NCI-H82 treated with DMSO at 0.1 percent for 48 hours (cell line): ENCODE measurements around the gene TMPRSS6.

Source experiments
- DNase-seq: peaks from one replicate; lab custom pipeline; 2025; ENCODE audit not compliant: unreplicated experiment; lab: John Stamatoyannopoulos, UW

TMPRSS6 gene

DNA sequence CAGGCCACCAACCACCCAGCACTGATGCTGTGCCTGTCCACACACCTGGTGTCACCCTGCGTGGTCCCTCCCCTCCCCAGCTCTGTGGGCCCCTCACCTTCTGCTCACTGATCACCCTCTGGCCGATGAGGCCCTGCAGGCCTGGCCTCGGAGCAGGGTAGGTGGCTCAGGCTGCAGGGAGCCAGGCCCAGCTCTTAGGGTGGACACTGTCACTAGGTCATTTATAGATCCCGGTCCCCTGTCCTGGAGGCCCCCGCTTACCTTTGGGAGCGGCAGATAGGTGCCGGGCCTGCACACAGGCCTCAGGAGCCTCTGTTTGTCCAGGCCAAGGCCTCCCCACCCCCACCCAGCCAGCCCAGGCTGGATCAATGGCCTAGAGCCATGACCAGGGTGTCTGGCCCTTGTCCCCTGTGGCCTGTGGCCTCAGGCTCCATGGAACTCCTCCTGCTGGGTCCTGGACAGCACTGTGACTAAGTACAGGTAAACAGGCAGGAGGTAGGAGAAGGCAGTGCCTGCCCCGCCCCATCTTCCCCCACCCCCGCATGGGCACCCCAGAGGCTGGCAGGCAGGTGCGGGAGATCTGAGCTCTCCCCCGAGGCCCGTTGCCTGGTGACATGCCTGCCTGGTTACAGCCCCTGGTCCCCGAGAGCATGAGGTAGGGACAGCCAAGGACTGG, at the start of gene TMPRSS6:
Gene TMPRSS6 (minus strand): TSS at position 472 of the 676 bp plus-strand sequence. CDS start 6,296 bp downstream, outside the sequence.
- DNase-seq = no peak

DNA sequence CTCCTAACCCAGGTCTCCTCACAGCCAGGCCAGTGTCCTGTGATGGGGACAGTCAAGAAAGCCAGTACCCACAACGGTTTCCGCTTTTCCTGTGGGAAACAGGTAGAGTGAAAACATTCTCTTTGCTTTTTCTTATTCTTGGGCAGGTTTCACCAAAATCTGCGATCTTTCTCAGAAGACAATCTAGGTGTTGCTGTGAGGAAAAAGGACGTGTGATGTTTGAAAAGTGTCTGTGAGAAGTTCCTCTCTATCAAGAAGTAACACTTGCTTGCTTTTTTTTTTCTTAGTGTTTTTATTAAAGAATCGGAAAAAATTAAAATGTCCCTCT, 49.4 kb upstream of the TMPRSS6 start:
- no peak for DNase-seq

DNA sequence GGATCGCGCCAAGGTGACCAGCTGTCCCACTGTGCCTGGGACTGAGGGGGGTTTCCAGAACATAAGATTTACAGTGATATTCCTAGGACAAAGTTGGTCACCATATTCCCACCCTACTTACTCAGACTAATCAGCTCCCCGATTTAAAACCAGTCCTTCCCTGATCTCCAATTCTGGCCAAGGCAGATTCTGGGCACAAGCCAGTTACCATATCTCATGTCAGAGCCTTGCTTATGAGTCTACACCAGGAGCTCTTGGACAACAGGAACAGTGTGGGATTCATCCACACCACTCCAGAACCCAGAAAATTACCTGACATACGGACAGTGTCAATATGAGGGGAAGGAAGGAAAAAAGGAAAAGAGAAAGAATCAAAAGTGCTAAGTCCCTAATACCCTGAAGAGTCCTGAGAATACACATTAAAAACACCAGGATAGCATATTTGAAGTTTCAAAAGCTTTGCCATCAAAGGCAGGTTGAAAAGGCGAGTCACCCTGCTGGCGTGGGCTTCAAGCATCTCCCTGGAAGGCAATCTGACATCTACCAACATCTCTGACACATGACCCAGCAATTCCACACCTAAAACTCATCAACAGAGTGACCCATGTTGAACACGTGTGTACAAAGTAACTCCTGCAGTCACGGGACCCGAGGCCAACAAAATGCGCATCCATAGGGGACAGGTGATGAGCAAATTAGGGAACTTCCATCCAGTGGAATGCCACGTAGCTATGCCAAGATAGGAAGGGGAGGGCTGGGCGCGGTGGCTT, 48.2 kb upstream of the TMPRSS6 start:
- no peak for DNase-seq

DNA sequence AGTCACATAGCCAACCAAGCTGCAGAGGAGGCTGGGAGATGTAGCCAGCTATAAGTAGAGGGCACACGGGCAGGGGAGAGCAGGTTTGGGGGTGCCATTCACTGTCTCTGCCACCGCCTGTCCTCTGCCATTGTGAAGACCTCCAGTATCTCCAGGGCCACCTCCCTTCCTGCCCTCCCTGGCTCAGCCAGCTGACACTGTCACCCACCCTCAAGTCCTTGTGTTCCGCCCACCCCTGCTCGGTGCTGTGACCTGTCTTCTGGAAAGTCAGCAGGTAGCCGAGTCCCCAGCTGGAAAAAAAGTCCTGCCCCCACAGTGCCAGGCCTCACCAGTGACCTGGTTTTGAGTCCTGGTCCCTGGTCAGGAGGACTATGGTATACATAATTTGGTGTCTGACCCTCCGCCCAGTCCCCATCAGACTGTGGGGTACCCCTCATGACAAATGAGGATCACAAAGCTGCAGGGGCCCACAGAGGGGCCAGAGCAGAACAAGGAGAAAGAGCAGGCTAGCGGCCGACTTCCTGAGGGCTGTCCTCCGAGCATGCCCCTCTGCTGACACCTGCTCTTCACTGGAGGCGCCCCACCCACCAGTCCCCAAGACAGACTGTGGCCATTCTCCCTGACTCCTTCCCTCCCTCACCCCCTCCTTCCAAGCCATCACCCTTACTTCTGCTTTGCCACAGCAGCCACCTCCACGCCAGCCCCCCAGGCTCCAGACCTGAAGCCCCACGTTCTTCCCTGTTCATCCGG, 47.3 kb upstream of the TMPRSS6 start:
- DNase-seq = no peak

DNA sequence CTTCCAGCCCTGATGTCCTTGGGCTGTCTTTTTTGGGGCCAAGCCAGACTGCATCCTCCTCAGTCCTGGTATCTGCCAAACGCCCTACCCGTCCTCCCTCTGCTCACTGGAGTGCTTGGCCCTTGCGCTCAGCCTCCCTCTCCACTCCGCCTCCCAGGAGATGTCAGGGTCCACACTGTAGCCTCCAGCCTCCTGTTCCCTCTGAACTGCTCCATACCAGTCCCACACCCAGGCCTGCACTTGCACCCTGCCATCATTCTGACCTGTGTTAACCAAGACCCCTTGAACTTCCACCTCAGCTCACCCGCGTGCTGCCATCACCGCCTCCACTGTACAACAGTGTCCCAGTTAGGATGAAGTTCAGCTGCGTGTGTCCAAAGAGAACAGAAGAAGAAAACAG, 46.5 kb upstream of the TMPRSS6 start:
- no peak for DNase-seq

DNA sequence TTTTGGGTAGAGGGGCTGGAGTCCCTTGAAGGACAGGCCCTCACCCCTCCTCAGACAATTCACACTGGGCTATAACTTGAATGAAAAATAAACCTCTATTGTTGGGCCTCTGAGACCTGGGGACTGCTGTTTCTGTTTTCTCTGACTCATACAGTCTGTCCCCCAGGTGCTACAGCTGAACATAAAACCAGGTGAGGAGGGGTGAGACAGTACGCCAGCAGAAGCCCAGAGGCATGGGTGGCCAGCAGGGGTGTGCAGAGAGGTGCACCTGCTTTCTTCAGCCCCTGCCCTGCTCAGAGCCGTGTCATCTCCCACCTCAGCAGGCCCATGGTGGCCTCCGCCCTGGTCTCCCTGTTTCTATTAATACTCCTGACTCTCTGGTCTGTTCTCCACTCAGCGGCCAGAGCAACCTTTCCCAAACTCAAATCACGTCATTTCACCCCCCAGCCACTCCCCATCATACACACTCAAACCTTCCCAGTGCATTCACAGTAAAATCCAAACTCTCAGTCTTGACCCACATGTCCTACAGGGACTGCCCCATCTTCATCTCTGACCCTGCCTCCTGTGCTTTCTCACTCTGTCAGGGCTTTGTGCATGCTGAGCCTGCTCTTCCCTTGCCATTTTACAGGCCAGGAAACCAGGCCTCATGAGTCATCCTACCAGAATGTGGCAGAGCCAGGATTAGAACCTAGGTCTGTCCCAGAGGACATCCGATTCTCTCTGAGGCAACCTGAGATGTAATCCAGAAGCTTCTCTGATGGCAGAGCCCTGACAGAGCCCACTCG, 45.6 kb upstream of the TMPRSS6 start:
- DNase-seq = no peak

DNA sequence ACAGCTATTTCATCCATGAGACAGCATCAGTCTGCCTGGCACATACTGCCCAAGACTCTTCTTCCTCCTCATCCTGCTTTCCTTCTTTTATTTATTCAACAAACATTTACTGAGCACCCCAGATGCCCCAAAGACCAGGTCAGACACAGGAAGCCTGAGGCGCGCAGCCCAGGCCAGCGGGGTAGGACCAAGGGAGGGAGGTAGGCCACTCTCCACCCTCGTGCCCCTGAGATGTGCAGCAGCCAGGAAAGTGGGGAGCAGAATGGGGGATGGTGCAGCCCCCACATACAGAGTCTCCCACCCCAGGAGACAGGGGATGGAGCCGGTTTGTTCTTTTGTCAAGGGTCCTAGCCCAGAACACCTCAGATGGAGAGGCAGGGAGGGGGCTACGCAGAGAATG, 44.4 kb upstream of the TMPRSS6 start:
- DNase-seq = no peak

DNA sequence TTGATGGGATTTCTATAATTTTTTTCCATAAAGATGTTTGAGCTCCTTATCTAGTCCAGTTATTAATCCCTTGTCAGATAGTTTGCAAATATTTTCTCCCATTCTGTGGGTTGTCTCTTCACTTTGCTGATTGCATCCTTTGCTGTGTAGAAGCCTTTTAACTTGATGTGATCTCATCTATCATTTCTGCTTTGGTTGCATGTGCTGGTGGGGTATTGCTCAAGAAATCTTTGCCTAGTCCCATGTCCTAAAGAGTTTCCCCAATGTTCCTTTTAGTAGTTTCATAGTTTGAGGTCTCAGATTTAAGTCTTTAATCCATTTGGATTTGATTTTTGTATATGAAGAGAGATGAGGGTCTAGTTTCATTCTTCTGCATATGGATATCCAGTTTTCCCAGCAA, 41.9 kb upstream of the TMPRSS6 start:
- DNase-seq = no peak

DNA sequence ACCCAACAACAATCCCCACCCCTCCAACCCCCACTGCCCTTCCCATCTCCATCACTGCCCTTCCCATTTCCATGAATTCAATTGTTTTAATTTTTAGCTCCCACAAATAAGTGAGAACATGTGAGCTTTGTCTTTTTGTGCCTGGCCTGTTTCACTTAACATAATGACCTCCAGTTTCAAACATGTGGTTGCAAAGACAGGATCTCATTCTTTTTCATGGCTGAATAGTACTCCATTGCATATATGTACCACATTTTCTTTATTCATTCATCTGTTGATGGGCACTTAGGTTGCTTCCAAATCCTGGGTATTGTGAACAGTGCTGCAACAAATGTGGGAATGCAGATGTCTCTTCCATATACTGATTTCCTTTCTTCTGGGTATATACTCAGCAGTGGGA, 41.2 kb upstream of the TMPRSS6 start:
- no peak for DNase-seq

DNA sequence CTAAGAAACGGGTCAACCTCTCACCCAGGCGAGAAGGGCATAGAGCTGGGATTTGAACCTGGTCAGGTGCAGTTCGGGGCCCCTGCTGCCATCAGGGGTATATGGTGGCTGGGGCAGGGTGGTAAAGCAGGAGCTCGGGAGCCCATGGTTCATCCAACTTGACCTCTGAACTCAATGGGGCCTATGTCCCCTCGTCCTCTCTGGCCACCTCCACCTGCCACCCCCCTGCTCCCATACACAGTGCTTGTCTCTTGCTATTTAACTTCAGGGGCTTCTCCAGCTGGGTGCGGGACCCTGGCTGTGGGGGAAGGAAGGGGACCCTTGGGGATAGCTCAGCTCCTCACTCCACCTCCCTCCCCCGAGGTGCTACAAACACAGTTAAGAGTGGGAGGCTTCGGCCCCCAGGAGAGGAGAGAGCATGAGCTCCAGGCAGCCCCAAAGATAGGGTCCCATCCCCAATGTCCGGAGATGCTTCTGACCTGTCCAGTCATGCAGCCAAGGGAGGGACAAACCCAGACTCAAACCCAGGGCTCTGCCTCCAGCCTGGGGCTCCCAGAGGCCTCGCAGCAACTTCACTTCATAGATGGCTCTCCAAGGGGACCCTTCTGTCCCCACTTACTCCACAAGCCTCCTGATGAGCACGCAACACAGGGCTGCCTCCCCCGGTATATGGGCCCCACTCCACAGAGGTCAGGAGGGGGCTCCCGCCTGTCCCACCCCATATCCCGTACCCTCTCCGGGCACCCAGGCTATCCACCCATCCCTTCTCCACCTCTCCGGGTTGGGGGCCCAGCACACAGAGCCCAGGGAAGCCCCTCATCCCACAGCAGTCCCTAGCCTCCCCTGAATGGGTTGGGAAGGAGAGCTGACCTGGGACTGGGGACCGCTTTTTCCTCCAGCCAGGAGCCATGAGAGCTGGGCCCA, 39.5 kb upstream of the TMPRSS6 start:
- no peak for DNase-seq

DNA sequence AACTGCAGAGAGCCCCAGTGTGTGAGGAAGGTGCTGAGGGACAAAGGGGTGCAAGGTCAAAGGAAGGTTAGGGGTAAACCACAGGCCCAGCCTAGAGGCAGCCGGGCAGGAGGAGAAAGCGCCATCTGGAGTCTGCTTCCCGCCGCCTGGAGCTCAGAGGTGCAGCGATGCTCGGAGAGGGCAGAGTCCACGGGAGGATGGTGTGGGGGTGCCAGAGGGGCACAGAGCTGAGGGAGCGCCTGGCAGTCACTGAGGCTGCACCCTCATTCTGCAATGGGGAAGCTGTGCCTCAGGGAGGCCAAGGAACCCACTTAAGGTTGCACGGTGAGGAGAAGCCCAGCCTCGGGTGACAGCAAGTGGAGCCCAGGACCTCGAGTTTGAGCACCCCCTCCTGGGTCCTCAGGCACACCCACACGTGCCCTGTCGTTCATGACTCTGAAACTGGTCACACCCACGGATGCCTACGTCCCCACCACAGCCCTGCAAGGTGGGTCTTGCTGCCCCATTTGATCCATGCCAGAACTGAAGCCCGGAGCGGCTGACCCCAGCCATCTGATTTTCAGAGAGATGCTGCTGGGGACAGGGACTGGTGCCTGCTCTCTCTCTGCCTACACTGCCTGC, 38.6 kb upstream of the TMPRSS6 start:
- no peak for DNase-seq

DNA sequence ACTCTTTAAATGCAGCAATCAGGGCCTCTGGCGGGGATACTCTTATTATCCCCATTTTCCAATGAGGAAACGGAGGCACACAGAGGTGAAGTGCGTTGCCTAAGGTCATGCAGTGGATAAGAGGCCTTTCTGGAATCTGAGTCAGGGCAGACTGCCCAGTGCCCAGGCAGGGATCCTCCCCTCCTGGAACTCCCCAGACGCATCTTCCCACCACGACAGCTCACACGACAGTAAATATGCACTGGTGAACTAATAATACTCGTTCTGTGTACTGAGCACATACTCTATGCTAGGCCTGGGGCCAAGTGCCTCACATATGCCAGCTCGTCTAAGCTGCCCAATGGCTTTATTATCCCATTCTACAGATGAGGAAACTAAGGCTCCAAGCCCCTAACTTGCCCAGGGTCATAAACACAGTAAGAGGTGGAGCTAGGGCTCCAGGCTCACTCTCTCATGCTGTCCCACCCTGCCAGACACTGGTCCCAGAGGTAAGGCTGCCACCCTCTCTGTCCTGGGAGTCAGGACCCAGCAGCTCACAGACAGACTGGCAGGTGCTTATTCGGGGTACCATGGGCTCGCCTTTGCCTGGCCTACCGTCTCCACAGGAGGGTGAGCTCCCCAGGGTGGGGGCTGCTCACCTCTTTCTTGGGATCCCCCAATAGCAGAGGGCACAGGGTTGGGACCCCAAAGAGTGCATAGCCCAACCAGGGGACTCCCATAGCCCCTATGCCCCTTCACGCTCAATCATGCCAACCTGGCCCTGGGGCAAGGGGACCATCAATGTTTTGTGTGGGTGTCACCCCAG, 37.9 kb upstream of the TMPRSS6 start:
- DNase-seq = no peak

DNA sequence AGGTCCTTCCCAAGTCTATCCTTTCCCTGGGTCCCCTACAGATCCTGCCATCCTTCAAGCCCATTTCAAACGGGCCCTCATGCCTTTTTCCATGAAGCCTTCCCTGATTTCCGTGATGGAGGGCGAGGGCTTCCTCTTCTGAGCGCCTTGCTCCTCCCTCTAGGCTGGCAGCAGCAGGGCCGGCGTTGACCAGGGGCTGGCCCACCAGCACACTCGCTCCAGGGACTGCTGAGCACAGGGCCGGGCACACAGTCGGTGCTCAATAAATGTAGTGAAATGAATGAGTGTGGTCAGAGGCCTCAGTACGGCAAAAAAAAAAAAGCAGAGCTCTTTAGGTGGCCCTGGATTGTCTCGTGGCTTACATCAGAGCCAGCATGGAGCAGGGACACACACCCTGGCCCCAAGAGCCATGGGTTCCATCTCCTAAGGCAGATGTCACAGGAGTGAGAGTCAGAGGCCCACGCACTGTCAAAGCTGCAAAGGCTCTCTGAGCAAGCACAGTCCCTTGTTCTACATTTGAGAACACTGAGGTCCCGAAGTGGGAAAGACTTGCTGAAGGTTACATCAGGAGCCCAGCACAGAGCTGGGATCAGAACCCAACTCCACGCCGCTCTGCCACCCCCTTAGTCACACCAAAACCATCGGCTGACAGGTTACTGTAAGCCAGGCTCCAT, 37.1 kb upstream of the TMPRSS6 start:
- no peak for DNase-seq

DNA sequence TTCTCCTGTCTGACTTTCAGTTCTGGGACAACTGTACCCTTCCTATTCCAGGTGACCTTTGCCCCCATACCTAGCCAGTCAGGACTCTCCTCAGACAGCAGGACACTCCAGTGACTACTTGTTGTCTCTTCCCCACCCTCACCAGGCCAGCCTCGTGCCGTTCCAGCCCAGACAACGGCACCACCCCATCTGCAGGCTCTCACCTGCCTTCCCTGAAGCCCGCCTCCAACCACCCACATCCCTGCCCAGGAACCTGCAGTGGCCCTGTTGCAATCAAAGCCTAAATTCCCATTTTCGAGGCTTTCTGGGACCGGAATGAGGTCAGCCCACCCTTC, 36.5 kb upstream of the TMPRSS6 start:
- DNase-seq = no peak

DNA sequence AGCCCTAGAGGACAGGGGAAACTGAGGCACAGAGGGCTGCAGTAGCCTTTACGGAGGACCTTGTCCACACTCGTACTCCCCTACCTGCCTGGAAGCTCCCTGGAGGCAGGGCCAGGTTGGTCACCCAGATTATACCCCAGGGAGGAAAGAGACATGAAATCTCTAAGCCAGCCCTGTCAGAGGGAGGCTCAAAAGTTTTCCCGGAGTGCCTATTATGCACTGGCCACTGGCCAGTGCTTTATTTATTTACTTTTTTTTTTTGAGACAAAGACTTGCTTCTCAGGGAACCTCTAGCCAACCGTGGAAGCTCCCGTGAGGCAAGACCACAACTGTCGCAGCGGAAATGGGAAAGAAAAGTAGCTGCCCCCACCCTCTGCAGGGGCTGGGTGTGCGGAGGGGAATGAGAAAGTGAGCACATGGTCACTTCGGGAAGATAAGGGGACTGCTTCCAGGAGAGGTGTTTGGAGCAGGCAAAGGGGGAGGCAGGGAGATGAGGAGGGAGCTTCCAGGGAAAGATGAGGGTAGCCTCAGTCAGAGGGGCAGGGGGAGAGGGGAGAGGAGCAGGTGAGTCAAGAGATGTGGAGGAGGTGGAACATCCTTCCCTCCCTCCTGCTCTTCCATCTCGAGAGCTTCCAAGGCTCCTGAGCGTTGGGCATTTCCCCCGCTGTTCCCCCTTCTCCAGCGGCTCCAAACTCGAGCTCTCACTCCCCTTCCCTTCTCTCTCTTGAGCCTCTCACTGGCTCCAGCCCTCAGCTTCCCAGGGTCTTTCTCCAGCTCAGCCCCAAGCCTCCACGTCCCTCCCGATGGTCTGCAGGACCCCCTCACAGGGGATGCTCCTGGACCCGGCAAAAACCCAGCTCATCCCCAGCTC, 35.9 kb upstream of the TMPRSS6 start:
- DNase-seq = no peak

DNA sequence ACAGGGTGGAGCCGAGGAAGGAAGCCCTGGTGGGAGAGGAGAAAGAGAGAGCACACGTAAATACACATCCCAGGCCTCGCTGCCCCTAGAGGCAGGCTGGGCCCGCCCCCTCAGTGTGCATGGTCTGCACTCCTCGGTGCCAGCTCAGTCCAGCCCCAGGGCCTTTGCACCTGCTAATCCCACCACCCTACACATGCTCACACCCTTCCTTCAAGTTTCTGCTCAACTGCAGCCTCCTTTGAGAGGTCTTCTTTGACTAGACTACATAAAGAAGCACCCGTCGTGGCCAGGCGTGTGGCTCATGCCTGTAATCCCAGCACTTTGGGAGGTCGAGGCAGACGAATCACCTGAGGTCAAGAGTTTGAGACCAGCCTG, 34.7 kb upstream of the TMPRSS6 start:
- no peak for DNase-seq

DNA sequence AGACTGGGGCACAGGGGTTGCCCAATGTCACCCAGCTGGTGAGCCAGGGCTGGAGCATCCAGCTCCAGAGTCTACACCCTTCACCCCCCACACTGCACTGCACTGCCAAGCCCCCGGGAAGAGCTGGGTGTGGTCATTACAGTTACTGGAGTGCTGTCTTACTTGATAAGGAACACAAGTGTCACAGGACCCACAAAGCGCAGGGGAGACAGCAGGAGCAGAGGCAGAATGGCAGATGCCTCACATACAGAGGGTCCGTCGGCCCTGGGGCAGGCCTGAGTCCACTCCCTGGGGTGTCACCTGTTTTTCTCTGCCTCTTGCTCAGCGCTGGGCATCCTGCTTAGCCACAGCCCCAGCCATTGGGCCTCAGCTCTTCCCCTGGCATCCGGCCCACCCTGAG, 32.5 kb upstream of the TMPRSS6 start:
- DNase-seq = no peak

DNA sequence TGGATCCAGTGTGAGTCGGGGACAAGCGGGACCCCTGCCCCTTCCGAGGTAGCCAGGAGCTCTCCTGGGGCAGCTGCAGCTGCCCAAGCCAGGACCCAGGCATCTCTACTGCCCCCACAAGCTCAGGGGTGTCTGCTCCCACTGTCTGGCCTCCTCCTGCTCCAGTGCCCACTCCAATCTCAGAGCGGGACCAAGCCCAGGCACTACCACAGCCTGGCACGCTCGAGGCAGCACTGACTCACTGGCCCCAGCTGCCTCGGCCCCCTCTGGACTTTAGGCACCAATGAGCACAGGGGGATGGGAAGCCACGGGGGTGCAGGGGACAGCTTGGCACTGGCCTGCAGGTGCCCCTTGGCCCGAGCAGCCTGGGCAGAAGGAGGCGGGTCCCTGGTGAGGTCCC, 32.0 kb upstream of the TMPRSS6 start:
- DNase-seq = no peak
